ENCODE results near the gene TMEM247.

- no peak for TF ChIP-seq CTCF (IDR thresholded peaks at IDR 0.05)
- no peak for TF ChIP-seq POLR2A (IDR thresholded peaks at IDR 0.05)
Measured at GRCh38 chr2:46495231-46496030, 16.1 kb downstream of the TMEM247 start.

Measured in testis (tissue), 2 donors.